Endodermal cell (in vitro differentiated cells): Measurements from ENCODE around the gene REG1A. TPM values are rescaled to one million over a fixed set of nuclear protein-coding genes. Genes with fewer than 3 reads are reported as not detected.

ENCODE experiments used
- DNase-seq: peaks from one replicate; pipeline ENCODE4 v3.0.0-alpha.2; 2017
- H3K27ac ChIP-seq: 2 replicates; pipeline ENCODE4 v1.5.1; 2013; ENCODE audit warnings: mild to moderate bottlenecking, low read depth, low read length, moderate library complexity
- H3K27me3 ChIP-seq: 2 replicates; pipeline ENCODE4 v1.6.1; 2013; ENCODE audit warnings: mild to moderate bottlenecking, low read length, moderate library complexity; ENCODE audit not compliant: insufficient read depth, control insufficient read depth, poor library complexity, severe bottlenecking
- H3K36me3 ChIP-seq: 2 replicates; pipeline ENCODE4 v1.7.0; 2013; ENCODE audit warnings: mild to moderate bottlenecking, low read length, moderate library complexity; ENCODE audit not compliant: control insufficient read depth, insufficient read depth
- H3K4me1 ChIP-seq: one replicate; pipeline ENCODE4 v1.7.0; 2013; ENCODE audit warnings: low read length; ENCODE audit not compliant: control insufficient read depth, insufficient read depth
- H3K4me3 ChIP-seq: 2 replicates; pipeline ENCODE4 v1.5.1; 2013; ENCODE audit warnings: mild to moderate bottlenecking, low read length, moderate library complexity
- H3K9ac ChIP-seq: 2 replicates; pipeline ENCODE4 v1.6.1; 2013; ENCODE audit warnings: mild to moderate bottlenecking, low read length, moderate library complexity; ENCODE audit not compliant: poor library complexity, severe bottlenecking; ENCODE audit errors: extremely low read depth
- H3K9me3 ChIP-seq: 2 replicates; pipeline ENCODE4 v1.6.1; 2013; ENCODE audit warnings: mild to moderate bottlenecking, low read length, moderate library complexity; ENCODE audit not compliant: control insufficient read depth
- H3K27ac Mint-ChIP-seq: 2 replicates; pipeline ENCODE4 v1.8.0; 2020; ENCODE audit warnings: mixed read lengths
- H3K27me3 Mint-ChIP-seq: 2 replicates; pipeline ENCODE4 v1.8.0; 2021; ENCODE audit warnings: mild to moderate bottlenecking, mixed read lengths; ENCODE audit not compliant: insufficient read depth
- H3K36me3 Mint-ChIP-seq: 2 replicates; pipeline ENCODE4 v1.8.0; 2020; ENCODE audit warnings: low read depth, mixed read lengths
- H3K4me1 Mint-ChIP-seq: 2 replicates; pipeline ENCODE4 v1.8.0; 2020; ENCODE audit warnings: mixed read lengths
- H3K4me3 Mint-ChIP-seq: 2 replicates; pipeline ENCODE4 v1.8.0; 2020; ENCODE audit warnings: mild to moderate bottlenecking, moderate library complexity, mixed read lengths
- H3K9me3 Mint-ChIP-seq: 2 replicates; pipeline ENCODE4 v1.8.0; 2020; ENCODE audit warnings: mild to moderate bottlenecking, mixed read lengths
- WGBS, 2 experiments: methylation state at CpG; one replicate each; pipeline versions ENCODE4 v1.1.5 to v1.1.7; 2013; ENCODE audit warnings: missing lambda C conversion rate in 2 of 2, mixed read lengths in 1 of 2; ENCODE audit not compliant: insufficient coverage in 1 of 2, insufficient read length in 1 of 2; 5-methylcytosine and 5-hydroxymethylcytosine counted together
- total RNA-seq, 2 donors: library from RNA; stranded (reverse); fragmentation: NEBNext Ultra II Directional in 1 of 2; extraction: Animal tissue kit (Norgen Biotek cat#: 25700) in 1 of 2; gene quantifications; 2 replicates in 1 of 2; 3 replicates in 1 of 2; pipeline ENCODE4 v1.2.1, GENCODE V29; 2021
- TF ChIP-seq, protein P1 (sequence below): fragments of 200-600 bp; sonication (generic); conservative IDR thresholded peaks from 2 replicates; pipeline ENCODE4 v1.5.0; 2021; ENCODE audit warnings: antibody characterized with exemption, mild to moderate bottlenecking

REG1A gene
- total RNA-seq, 2 donors from 2014 or later, result not detected

DNA sequence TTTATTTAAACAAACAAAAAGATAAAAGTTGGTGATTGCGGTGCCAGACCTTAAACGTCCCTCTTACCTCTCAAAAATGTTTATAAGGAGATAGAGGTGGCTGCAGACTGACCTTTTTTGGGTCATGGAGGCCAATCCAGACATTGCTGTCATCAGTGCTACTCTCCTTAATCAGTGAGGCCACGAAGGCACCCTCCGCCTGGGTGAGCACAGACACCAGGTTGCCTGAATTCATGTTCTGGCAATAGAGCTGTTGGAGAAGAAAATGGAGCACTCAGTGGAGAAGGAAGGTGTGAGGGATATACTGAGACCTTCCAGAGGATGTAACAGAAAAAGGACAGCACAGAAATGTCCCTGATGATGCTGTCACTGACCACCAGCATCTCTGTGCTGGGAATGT, 34.0 kb upstream of the REG1A start:
- TF ChIP-seq, protein P1, sequence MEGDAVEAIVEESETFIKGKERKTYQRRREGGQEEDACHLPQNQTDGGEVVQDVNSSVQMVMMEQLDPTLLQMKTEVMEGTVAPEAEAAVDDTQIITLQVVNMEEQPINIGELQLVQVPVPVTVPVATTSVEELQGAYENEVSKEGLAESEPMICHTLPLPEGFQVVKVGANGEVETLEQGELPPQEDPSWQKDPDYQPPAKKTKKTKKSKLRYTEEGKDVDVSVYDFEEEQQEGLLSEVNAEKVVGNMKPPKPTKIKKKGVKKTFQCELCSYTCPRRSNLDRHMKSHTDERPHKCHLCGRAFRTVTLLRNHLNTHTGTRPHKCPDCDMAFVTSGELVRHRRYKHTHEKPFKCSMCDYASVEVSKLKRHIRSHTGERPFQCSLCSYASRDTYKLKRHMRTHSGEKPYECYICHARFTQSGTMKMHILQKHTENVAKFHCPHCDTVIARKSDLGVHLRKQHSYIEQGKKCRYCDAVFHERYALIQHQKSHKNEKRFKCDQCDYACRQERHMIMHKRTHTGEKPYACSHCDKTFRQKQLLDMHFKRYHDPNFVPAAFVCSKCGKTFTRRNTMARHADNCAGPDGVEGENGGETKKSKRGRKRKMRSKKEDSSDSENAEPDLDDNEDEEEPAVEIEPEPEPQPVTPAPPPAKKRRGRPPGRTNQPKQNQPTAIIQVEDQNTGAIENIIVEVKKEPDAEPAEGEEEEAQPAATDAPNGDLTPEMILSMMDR, result no peak
- no peak for DNase-seq
- Mint-ChIP-seq H3K27me3 (peaks cover 57% of the 10 kb centered on the region), H3K27ac (no peak overlapping the region), H3K4me3 (no peak overlapping the region), H3K36me3 (no peaks in the 10 kb centered on the region), H3K9me3 (peaks cover 10% of the 10 kb centered on the region), H3K4me1 (no peaks in the 10 kb centered on the region)
- 92 to 95% methylated on average over 2 to 4 of the region's 4 CpGs for WGBS, 2 experiments
- H3K36me3 ChIP-seq, result no peaks in the 10 kb centered on the region
- H3K27ac ChIP-seq, result no peak overlapping the region
- peaks cover 25% of the 10 kb centered on the region for H3K9me3 ChIP-seq
- no peak overlapping the region for H3K4me3 ChIP-seq
- H3K27me3 ChIP-seq, result peaks cover 47% of the 10 kb centered on the region
- no peak overlapping the region for H3K9ac ChIP-seq
- H3K4me1 ChIP-seq, result no peaks in the 10 kb centered on the region

DNA sequence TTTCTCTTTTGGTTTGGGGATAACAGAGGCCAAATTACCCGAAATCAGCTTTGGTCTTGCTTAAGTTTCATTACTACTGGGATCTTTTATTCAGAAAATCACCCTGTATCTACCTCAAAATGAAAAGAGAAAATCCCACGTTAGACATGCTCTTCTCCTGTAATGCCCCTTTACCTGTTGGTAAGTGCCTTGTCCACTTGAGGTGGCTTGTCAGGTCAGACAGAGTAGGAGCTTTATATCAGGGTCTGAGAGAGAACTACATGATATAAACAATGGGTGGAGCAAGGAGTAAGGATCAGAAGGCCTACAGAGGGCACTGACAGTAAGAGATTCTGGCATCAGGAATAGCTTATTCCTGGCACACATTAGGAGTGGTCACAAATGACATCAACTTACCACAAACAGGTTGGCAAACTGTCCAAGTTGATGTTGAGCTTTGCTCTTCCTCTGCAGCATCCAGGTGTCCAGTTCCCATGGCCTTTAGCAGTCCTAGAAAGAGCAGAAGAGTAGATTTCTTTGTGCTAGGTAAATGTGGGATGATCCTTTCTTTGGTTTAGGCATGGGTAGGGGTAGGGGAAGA, 32.4 kb upstream of the REG1A start, which contains the start of gene REG1B:
REG1B (minus strand) TSS at position 209 of the 580 bp plus-strand sequence. CDS start 381 bp downstream, outside the sequence.
- Histone ChIP-seq H3K27ac (no peak within 1 kb of the TSS), H3K4me1 (no peaks in the 10 kb centered on the region), H3K9ac (no peak within 1 kb of the TSS), H3K36me3 (no peaks in the 10 kb centered on the region), H3K27me3 (peaks cover 47% of the 10 kb centered on the region), H3K4me3 (no peak within 1 kb of the TSS), H3K9me3 (peaks cover 25% of the 10 kb centered on the region)
- peaks cover 10% of the 10 kb centered on the region for H3K9me3 Mint-ChIP-seq
- no peaks in the 10 kb centered on the region for H3K4me1 Mint-ChIP-seq
- peaks cover 46% of the 10 kb centered on the region for H3K27me3 Mint-ChIP-seq
- DNase-seq, result no peak
- H3K27ac Mint-ChIP-seq, result no peak within 1 kb of the TSS
- no peak within 1 kb of the TSS for H3K4me3 Mint-ChIP-seq
- H3K36me3 Mint-ChIP-seq, result no peaks in the 10 kb centered on the region
- 86 to 89% methylated on average over 1 to 2 of the region's 2 CpGs for WGBS, 2 experiments
- TF ChIP-seq, protein P1, result no peak

DNA sequence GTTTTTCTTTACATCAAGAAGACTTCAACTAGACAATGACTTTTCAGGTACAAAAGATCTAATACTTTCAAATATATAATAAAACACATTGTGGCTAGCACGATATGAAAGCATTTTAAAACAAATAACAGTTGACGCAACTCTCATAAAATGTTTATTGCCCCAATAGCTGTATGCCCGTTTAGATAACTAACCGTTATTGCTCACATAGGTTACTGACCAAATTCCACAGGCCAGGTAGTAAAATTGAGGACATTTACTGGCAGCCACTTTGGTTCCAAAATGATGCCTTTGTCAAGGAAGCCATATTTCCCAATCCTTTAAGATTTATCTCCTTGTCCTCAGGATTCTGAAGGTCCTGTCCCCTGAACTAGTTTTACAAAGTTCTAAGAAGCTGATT, 29.6 kb upstream of the REG1A start:
- no peak for DNase-seq
- Histone ChIP-seq H3K4me3 (no peak overlapping the region), H3K9ac (no peak overlapping the region), H3K27ac (no peak overlapping the region), H3K27me3 (peaks cover 63% of the 10 kb centered on the region), H3K9me3 (peaks cover 25% of the 10 kb centered on the region), H3K4me1 (no peaks in the 10 kb centered on the region), H3K36me3 (no peaks in the 10 kb centered on the region)
- TF ChIP-seq, protein P1, result no peak
- Mint-ChIP-seq H3K27me3 (peaks cover 37% of the 10 kb centered on the region), H3K9me3 (peaks cover 10% of the 10 kb centered on the region), H3K4me3 (no peak overlapping the region), H3K27ac (no peak overlapping the region), H3K36me3 (no peaks in the 10 kb centered on the region), H3K4me1 (no peaks in the 10 kb centered on the region)
- WGBS, 2 experiments, result 94 to 98% methylated on average over 4 of the region's 4 CpGs
